HG03159 (cell line): ENCODE results near the gene CD40.

Experiments used
- ATAC-seq: cut with Tn5 transposase; IDR thresholded peaks from one replicate; pipeline ENCODE4 v1.9.1; 2021; ENCODE audit warnings: mild to moderate bottlenecking, moderate library complexity; ENCODE audit not compliant: unreplicated experiment

The CD40 gene

DNA sequence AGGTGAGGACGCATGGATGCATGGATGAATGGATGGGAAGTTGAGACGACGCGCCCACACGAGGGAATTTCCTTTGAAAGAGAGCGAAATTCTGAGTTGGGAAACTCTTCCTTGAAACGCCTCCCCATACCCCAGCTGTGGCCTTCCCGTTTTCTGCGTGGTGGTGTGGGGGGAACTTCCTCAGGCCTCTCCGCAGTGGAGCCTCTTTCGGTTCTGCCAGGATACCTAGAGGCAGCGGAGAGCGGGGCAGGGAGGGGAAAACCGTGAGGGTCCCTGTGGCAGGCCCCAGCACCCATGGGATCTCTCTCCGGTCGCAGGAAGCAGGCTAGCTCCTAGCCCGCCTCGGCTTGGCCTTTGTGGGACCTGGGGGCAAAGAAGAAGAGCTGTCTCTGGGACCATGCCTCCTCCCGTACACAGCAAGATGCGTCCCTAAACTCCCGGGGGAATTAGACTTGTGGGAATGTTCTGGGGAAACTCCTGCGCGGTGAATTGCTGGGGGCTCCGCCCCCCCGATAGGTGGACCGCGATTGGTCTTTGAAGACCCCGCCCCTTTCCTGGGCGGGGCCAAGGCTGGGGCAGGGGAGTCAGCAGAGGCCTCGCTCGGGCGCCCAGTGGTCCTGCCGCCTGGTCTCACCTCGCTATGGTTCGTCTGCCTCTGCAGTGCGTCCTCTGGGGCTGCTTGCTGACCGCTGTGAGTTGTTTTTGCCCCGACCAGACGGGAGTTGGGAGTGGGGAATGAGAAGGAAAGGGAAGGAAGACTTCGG lies at the start of gene CD40:
Gene CD40 (plus strand): TSS at position 611 of the 764 bp plus-strand sequence. CDS start 30 bp downstream, at position 641.
- ATAC-seq = peak; percentile 72

GRCh38 chr20:46070215-46070900 lies 47.8 kb upstream of the CD40 start:
- no peak for ATAC-seq

- no peak for ATAC-seq
These were observed 46.5 kb upstream of the CD40 start for GRCh38 chr20:46071573-46071972.

DNA sequence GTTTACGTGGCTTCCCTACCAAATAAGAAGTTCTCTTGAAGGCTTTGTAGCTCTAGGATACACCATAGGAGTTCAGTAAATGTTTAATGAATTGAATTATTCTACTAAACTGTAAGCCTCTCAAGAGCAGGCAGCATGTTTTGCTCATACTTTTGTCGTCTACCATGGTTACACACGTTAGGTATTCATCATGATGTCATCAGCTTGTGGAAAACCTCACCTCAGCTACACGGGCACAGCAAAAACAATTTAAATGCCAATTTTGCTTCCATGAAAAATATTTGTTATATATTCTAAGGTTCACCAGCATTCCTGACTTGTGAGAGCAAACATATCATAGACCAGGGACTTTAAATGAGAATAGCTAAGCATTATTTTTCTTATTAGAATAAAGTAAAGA lies 45.1 kb upstream of the CD40 start:
- ATAC-seq = no peak

- no peak for ATAC-seq
These were observed 44.7 kb upstream of the CD40 start for GRCh38 chr20:46073443-46073842.

DNA sequence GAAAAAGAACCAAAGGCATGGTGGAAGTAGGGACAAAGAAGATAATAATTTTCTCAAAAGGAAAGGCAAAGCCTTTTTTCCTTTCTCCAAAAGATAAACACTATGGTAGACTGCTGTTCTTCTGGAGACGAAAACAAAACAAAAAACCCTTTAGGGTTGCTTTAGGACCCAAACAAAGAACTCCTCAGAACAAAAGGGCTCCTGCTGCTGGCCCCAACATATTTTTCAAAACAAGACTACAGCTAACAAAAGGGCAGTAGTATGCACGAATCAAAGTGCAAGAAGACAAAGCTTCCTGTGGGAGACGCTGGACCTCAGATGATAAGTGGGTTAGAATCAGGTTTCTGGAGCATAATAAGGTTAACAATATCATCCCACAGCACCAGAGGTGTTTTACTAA lies 44.1 kb upstream of the CD40 start:
- no peak for ATAC-seq

DNA sequence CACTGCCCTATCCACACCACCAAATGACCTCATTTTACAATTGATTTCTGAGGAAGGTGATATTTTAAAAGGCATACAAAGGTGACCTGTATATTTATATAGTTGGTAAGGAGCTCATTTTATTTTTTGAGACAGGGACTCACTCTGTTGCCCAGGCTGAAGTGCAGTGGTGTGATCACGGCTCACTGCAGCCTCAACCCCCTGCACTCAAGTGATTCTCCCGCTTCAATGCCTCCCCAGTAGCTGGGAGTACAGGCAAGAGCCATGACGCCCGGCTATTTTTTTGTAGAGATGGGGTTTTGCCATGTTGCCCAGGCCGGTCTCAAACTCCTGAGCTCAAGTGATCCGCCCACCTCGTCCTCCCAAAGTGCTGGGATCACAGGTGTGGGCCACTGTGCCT lies 41.3 kb upstream of the CD40 start:
- ATAC-seq = no peak

- ATAC-seq = no peak
These were observed 40.3 kb upstream of the CD40 start for GRCh38 chr20:46077642-46078305.

- ATAC-seq = no peak
These were observed 39.2 kb upstream of the CD40 start for GRCh38 chr20:46078954-46079353.

DNA sequence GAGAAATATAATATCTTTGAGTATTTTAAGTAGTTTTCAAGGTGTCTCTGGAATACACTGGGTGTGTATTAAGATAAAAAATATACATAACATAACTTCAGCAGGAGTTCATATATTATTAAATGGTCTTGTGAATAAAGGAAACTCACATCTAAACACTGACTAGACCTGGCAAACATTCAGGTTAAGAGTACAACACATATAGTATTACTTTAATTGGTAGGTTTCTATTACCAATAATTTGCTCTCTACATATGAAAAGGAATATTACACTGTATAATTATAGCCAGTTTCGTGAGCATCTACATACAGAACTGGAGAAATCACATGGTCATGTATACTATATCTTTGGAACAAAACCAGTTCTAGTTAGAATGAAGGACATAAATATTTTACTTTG lies 37.0 kb upstream of the CD40 start:
- no peak for ATAC-seq

GRCh38 chr20:46083101-46083500 lies 35.0 kb upstream of the CD40 start:
- no peak for ATAC-seq

- no peak for ATAC-seq
These were observed 34.5 kb upstream of the CD40 start for GRCh38 chr20:46083531-46084061.

- ATAC-seq = no peak
These were observed 33.3 kb upstream of the CD40 start for GRCh38 chr20:46084805-46085178.

- ATAC-seq = no peak
These were observed 32.8 kb upstream of the CD40 start for GRCh38 chr20:46085179-46085851.

- ATAC-seq = no peak
These were observed 31.0 kb upstream of the CD40 start for GRCh38 chr20:46087161-46087560.

DNA sequence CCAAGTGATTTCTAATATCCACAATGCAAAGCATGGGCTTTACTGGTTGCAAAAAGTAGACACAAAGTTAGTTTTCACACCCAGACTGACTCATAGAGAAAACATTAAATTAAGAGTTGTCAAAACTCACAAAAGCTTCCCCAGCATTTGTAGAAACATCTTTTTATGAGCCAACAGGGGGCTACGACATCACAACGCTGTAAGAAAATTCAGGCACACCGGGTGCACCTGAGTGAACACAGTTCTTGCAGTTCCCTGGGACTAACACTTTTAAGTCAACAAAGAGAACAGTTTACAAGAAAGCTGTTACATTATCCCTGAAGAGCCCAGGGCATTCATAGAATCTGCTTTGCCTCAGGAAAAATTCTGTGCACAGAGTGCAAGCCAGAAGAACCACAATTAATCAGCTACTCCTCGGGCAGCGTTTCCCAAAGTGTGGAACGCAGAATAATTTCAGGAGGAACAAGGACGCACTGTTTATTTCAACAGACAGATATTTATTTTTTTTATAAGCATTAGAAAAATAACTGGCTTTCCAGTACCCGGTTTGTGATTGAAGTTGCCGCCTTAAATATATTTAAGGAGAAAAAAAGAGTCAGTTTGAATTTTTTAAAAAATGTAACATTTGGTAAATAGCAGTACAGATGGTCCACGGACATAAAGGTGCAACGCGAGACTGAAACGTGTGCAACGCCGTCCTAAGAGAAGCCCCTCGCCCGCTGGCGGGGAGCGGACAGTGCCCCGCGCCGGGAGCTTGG lies 29.5 kb upstream of the CD40 start:
- ATAC-seq = no peak

- ATAC-seq = peak; percentile 34
These were observed 29.0 kb upstream of the CD40 start for GRCh38 chr20:46089167-46089416.

DNA sequence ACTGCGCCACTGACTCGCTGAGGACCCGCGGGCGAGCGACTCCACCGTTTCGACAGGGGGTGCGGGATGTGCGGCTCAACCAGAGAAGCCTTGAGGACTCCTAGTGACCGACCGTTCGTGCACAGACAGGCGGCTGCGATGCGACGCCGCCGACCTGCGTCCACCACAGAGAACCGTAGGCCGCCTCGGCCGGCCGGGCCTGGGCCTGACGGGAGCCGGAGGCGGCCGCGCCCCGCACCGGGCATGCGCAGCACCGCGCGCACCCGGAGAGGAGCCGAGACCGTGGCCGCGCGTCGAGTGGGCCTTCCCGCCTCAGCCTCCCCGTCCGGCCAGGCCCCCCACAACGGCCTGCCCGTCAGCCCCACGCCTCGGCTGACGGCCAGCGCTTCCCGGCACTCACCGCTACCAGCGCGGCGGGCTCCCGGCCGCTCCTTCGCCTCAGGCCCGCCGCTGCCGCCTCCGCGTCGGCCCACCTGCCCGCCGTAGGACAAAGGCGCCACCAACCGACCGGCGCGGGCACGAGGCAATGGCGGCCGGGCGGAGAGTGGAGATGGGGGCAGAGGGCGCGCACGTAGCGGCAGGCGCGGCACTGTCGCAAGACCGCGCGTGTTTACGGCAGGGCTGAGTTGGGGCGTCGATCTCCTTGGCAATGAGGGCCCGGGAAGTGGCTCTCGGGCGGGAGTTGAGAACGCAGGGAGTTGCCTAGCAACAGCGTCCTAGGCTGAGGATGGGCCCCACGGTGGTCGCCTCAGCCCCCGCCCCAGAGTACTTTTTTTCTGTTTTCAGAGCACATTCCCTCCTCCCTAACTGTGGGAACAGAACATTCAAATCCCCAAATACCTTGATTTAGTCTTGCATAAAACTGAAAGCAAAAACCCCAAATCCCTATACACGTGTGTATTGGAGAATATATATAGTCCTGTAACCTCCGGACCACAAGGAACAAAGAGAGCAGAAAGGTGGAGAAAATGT lies 28.4 kb upstream of the CD40 start, which contains the start of gene NCOA5:
Gene NCOA5 (minus strand): TSS at position 546 of the 972 bp plus-strand sequence. CDS start 10,538 bp downstream, outside the sequence.
- ATAC-seq = peak; percentile 72
